ENCODE data around the gene SLC17A7.

The SLC17A7 gene

DNA sequence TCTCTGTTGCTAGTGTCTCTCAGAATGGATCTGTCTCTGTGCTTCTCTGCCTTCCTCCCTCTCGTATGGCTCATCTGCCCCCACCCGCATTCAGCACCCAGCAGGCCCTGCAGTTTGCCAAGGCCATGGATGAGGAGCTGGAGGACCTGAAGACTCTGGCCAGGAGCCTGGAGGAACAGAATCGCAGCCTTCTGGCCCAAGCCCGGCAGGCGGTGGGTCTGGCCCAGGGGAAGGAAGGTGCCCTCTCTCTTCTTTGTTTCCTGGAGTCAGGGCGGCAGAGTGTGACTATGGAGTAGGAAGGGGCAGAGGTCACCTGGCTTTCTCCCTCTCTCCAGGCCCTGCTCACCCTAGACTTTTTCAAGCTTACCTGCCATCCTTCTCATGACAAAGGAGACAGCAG is 42.4 kb downstream of the SLC17A7 start:
- DNase-seq (ENCODE audit: low read depth) = no peak
- TF ChIP-seq CTCF (conservative IDR thresholded peaks at IDR 0.05; ENCODE audit: control insufficient read depth, insufficient read depth, low read depth, low read length) = no peak
- H3K4me3 ChIP-seq (ENCODE audit: control insufficient read depth, low read depth, low read length) = no peak overlapping the region

DNA sequence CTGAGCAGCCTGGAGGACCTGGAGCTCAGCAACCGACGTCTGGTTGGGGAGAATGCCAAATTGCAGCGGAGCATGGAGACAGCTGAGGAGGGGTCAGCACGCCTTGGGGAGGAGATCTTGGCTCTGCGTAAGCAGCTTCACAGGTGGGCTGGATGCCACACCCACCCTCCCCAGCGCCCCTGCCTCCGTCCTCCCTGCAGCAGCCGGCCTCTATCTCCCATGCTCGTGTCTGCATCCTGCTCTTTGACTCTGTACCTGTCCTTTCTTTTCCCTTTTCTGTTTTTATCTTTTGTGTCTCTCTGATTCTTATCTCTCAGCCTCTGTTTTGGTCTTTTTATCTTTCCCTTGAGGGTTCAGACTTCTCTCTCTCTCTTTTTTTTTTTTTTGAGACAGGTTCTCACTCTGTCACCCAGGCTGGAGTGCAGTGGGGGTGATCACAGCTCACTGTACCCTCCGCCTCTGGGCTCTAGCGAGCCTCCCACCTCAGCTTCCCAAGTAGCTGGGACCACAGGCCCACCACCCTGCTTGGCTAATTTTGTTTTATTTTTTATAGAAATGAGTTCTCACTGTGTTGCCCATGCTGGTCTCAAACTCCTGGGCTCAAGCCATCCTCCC is 43.2 kb downstream of the SLC17A7 start:
- no peak for DNase-seq (ENCODE audit: low read depth)
- no peak overlapping the region for H3K4me3 ChIP-seq (ENCODE audit: control insufficient read depth, low read depth, low read length)
- TF ChIP-seq CTCF (conservative IDR thresholded peaks at IDR 0.05; ENCODE audit: control insufficient read depth, insufficient read depth, low read depth, low read length) = no peak

GRCh38 chr19:49396738-49397505 is 44.4 kb downstream of the SLC17A7 start:
- no peak for TF ChIP-seq CTCF (conservative IDR thresholded peaks at IDR 0.05; ENCODE audit: control insufficient read depth, insufficient read depth, low read depth, low read length)
- no peak overlapping the region for H3K4me3 ChIP-seq (ENCODE audit: control insufficient read depth, low read depth, low read length)
- no peak for DNase-seq (ENCODE audit: low read depth)

DNA sequence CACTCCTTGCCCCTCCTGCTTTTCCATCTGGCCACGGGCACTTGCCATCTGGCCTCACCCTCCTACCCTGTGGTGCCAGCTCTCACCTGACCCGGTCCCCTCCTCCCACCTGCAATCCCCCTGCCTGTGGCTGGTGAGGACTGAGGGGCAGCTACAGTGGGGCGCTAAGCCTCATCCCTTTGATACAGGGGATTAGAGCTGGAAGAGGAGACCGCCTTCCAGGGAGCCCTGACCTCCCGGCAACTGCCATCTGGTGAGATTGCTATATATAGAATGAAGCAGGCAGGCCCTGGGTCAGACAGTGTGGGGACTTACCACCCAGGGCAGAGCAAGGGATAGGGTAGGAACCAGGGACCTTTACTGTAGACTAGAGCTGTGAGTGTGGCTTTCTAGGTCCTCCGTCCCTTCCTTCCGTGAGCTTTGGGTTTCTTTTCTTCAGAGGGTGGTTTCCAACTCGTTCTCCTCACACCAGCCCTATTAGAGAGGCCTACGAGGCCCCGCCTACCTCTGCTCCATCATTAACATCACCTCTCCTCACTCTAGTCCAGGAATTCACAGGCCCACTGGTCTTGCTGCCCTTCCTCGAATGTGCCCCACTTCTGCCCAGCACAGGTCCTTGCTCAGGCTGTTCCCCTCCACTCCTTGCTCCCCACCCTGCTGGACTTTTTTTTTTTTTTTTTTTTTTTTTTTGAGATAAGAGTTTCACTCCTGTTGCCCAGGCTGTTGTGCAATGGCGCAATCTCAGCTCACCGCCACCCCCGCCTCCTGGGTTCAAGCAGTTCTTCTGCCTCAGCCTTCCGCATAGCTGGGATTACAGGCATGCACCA is 45.5 kb downstream of the SLC17A7 start:
- no peak for DNase-seq (ENCODE audit: low read depth)
- no peak for TF ChIP-seq CTCF (conservative IDR thresholded peaks at IDR 0.05; ENCODE audit: control insufficient read depth, insufficient read depth, low read depth, low read length)
- no peak overlapping the region for H3K4me3 ChIP-seq (ENCODE audit: control insufficient read depth, low read depth, low read length)

DNA sequence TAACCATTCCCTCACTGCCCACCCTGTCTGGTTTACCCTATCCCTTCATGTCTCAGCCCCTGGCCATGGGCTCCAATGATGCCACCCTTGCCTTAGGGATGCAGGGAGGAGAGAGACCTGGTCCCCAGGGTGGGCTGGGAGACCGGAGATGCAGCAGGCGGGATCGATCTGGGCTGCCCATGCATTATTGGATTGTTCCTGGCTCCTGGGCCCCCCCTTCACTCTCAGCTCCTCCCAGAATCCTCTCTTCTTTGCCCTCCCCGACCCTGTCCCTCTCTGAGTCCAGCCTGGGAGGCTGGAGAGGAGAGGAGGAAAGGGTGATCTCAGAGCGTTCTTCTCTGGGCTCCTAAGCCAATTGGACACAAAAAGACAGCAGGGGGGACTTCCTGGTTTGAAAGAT is 47.4 kb downstream of the SLC17A7 start:
- no peak overlapping the region for H3K4me3 ChIP-seq (ENCODE audit: control insufficient read depth, low read depth, low read length)
- no peak for TF ChIP-seq CTCF (conservative IDR thresholded peaks at IDR 0.05; ENCODE audit: control insufficient read depth, insufficient read depth, low read depth, low read length)
- DNase-seq (ENCODE audit: low read depth) = no peak

DNA sequence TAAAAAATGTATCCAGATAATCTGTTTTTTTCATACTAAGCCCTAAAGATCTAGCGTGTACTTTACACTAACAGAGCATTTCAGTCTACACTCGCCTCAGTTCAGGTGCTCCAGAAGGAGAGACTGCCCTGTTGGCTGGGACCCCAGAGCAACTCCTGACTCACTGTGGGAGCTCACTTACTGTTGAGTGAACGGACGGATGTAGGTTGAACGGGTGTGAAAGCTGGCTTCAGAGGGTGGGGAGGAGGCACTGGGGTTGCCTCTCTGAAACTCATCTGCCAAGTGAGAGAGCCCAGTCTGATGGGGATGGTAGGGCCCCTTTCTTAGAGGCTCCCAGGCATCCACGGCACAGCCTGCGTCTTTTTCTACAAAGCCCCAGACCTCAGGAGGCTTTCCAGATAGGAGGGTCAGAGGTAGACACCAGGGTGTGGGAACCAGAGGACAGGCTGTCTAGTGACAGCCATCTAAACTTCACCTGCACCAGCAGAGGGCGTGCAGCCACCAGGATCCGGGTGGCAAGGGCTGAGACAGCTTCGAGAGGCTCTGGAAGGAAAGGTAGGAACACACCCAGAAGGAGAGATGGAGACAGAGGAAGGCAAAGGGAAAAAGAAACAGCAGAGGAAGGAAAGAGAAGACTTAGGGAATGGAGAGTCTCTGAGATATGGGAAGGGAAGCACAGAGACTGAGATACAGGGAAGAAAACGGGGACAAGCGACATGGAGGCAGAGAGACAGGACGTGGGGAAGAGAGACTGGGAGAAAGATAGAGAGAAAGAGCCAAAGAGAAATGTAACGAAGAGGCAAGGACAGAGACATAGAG is 49.5 kb downstream of the SLC17A7 start:
- peak; percentile 63 for DNase-seq (ENCODE audit: low read depth)
- H3K4me3 ChIP-seq (ENCODE audit: control insufficient read depth, low read depth, low read length) = no peak overlapping the region
- peak; percentile 82 for TF ChIP-seq CTCF (conservative IDR thresholded peaks at IDR 0.05; ENCODE audit: control insufficient read depth, insufficient read depth, low read depth, low read length)
